IMR-90 (cell line): ENCODE data around the gene KRT82. TPM values are rescaled to one million over a fixed set of nuclear protein-coding genes. Genes with fewer than 3 reads are reported as not detected.

Source experiments
- ATAC-seq: fragments of 200-7000 bp; cut with Tn5 transposase; 2 replicates; pipeline ENCODE4 v1.9.1; 2020; ENCODE audit warnings: low read depth, mild to moderate bottlenecking, moderate library complexity
- BruUV-seq: library from RNA; stranded (reverse); fragments of 400-500 nt; replicated peaks from 2 replicates; lab custom pipeline; 2021; lab: Mats Ljungman, UMichigan
- CTCF ChIA-PET: fragments of 300-600 bp; formaldehyde crosslinking; extraction: SDS; loops from one replicate; lab custom pipeline; 2021; ENCODE audit warnings: antibody characterized with exemption; lab: Yijun Ruan, JAX
- POLR2A ChIA-PET: fragments of 300-600 bp; sonication (Branson Sonifier 250); formaldehyde crosslinking; loops from one replicate; lab custom pipeline; 2022; ENCODE audit warnings: antibody characterized with exemption; ENCODE audit not compliant: unreplicated experiment; lab: Charles Lee
- DNase-seq: peaks from one replicate; pipeline ENCODE4 v3.0.0; 2013
- H2AFZ ChIP-seq: replicated peaks from 2 replicates; pipeline ENCODE3; 2013; ENCODE audit warnings: low read length, mild to moderate bottlenecking; ENCODE audit not compliant: poor library complexity
- H2AK5ac ChIP-seq: 2 replicates; pipeline ENCODE4 v1.6.1; 2013; ENCODE audit warnings: low read depth, low read length, inconsistent platforms
- H2AK9ac ChIP-seq: replicated peaks from 2 replicates; pipeline ENCODE3; 2013; ENCODE audit warnings: mild to moderate bottlenecking, low read depth, low read length, moderate library complexity; ENCODE audit not compliant: poor library complexity
- H2BK120ac ChIP-seq: 2 replicates; pipeline ENCODE4 v1.6.1; 2013; ENCODE audit warnings: low read depth, low read length, inconsistent platforms
- H2BK15ac ChIP-seq: 3 replicates; pipeline ENCODE4 v1.6.1; 2013; ENCODE audit warnings: low read depth, low read length, inconsistent platforms
- H2BK20ac ChIP-seq: 2 replicates; pipeline ENCODE4 v1.6.1; 2013; ENCODE audit warnings: low read depth, mild to moderate bottlenecking, inconsistent platforms, low read length, moderate library complexity
- H2BK5ac ChIP-seq: 2 replicates; pipeline ENCODE4 v1.6.1; 2013; ENCODE audit warnings: mild to moderate bottlenecking, low read depth, low read length, inconsistent platforms; ENCODE audit not compliant: poor library complexity, severe bottlenecking
- H3K14ac ChIP-seq: replicated peaks from 2 replicates; pipeline ENCODE4 v1.6.1; 2013; ENCODE audit warnings: low read depth, low read length, inconsistent platforms
- H3K18ac ChIP-seq: 2 replicates; pipeline ENCODE4 v1.6.1; 2013; ENCODE audit warnings: low read depth, low read length, control low read depth
- H3K23ac ChIP-seq: 2 replicates; pipeline ENCODE4 v1.6.1; 2013; ENCODE audit warnings: low read depth, low read length, inconsistent platforms
- H3K27ac ChIP-seq: 2 replicates; pipeline ENCODE4 v1.5.1; 2013; ENCODE audit warnings: mild to moderate bottlenecking, control low read depth, low read length; ENCODE audit not compliant: insufficient read depth
- H3K27me3 ChIP-seq: 2 replicates; pipeline ENCODE4 v1.6.1; 2013; ENCODE audit warnings: low read length; ENCODE audit not compliant: control insufficient read depth, insufficient read depth
- H3K36me3 ChIP-seq: 2 replicates; pipeline ENCODE4 v1.6.1; 2013; ENCODE audit warnings: low read length, mixed read lengths; ENCODE audit not compliant: control insufficient read depth, insufficient read depth
- H3K4ac ChIP-seq: 2 replicates; pipeline ENCODE4 v1.6.1; 2013; ENCODE audit warnings: low read depth, low read length, inconsistent platforms
- H3K4me1 ChIP-seq: 2 replicates; pipeline ENCODE4 v1.6.1; 2013; ENCODE audit warnings: low read length, mixed read lengths; ENCODE audit not compliant: control insufficient read depth, insufficient read depth
- H3K4me2 ChIP-seq: 2 replicates; pipeline ENCODE4 v1.6.1; 2013; ENCODE audit warnings: low read depth, mild to moderate bottlenecking, control low read depth, low read length, moderate library complexity
- H3K4me3 ChIP-seq: 2 replicates; pipeline ENCODE4 v1.5.1; 2013; ENCODE audit warnings: low read depth, mild to moderate bottlenecking, control low read depth, low read length, moderate library complexity; ENCODE audit not compliant: insufficient read depth
- H3K56ac ChIP-seq: 2 replicates; pipeline ENCODE4 v1.6.1; 2013; ENCODE audit warnings: low read length, inconsistent platforms; ENCODE audit not compliant: insufficient read depth; ENCODE audit errors: extremely low read depth
- H3K79me1 ChIP-seq, 2 experiments: 2 replicates each; pipeline ENCODE4 v1.6.1; 2013; ENCODE audit warnings: low read length in 2 of 2, inconsistent platforms in 1 of 2, low read depth in 1 of 2
- H3K9ac ChIP-seq: 2 replicates; pipeline ENCODE4 v1.6.1; 2013; ENCODE audit warnings: low read depth, low read length, control low read depth
- H3K9me1 ChIP-seq: 2 replicates; pipeline ENCODE4 v1.6.1; 2013; ENCODE audit warnings: low read length, inconsistent platforms; ENCODE audit not compliant: insufficient read depth
- H3K9me3 ChIP-seq: 2 replicates; pipeline ENCODE4 v1.6.1; 2013; ENCODE audit warnings: low read length; ENCODE audit not compliant: control insufficient read depth, insufficient read depth
- H4K20me1 ChIP-seq: 2 replicates; pipeline ENCODE4 v1.6.1; 2013; ENCODE audit warnings: low read length, inconsistent platforms; ENCODE audit not compliant: insufficient read depth
- H4K5ac ChIP-seq: 2 replicates; pipeline ENCODE4 v1.6.1; 2013; ENCODE audit warnings: mild to moderate bottlenecking, low read depth, low read length, control low read depth
- H4K8ac ChIP-seq, 2 experiments: 2 replicates each; pipeline ENCODE4 v1.6.1; 2013; ENCODE audit warnings: low read depth in 2 of 2, low read length in 2 of 2, control low read depth in 1 of 2, inconsistent platforms in 1 of 2
- H4K91ac ChIP-seq: 2 replicates; pipeline ENCODE4 v1.6.1; 2013; ENCODE audit warnings: low read depth, low read length, inconsistent platforms; ENCODE audit not compliant: insufficient read depth
- BHLHE40 ChIP-seq: fragments of 150-350 bp; IDR thresholded peaks from 2 replicates; pipeline ENCODE4 v1.6.1; 2016; ENCODE audit warnings: mild to moderate bottlenecking, low read depth, low read length
- CEBPB ChIP-seq: IDR thresholded peaks from 2 replicates; pipeline ENCODE4 v1.6.1; 2012; ENCODE audit warnings: low read depth, low read length, improper control_type of control experiment
- CHD1 ChIP-seq: IDR thresholded peaks from 2 replicates; pipeline ENCODE4 v1.6.1; 2012; ENCODE audit warnings: low read depth, low read length, improper control_type of control experiment
- CTCF ChIP-seq: conservative IDR thresholded peaks from 2 replicates; pipeline ENCODE4 v1.5.1; 2012; ENCODE audit warnings: mild to moderate bottlenecking, low read depth, low read length, improper control_type of control experiment
- MAFK ChIP-seq: IDR thresholded peaks from 2 replicates; pipeline ENCODE4 v1.6.1; 2012; ENCODE audit warnings: low read depth, low read length, improper control_type of control experiment
- MAZ ChIP-seq: IDR thresholded peaks from 2 replicates; pipeline ENCODE4 v1.6.1; 2012; ENCODE audit warnings: low read depth, mild to moderate bottlenecking, low read length, improper control_type of control experiment, moderate library complexity, borderline replicate concordance
- NFE2L2 ChIP-seq: fragments of 150-350 bp; IDR thresholded peaks from 2 replicates; pipeline ENCODE4 v1.6.1; 2016; ENCODE audit warnings: low read depth, mild to moderate bottlenecking, low read length
- POLR2A ChIP-seq: IDR thresholded peaks from 2 replicates; pipeline ENCODE4 v1.6.1; 2012; ENCODE audit warnings: mild to moderate bottlenecking, low read depth, low read length
- RCOR1 ChIP-seq: IDR thresholded peaks from 2 replicates; pipeline ENCODE4 v1.6.1; 2012; ENCODE audit warnings: mild to moderate bottlenecking, low read length, improper control_type of control experiment; ENCODE audit not compliant: insufficient replicate concordance
- RFX5 ChIP-seq: IDR thresholded peaks from 2 replicates; pipeline ENCODE4 v1.8.0; 2012; ENCODE audit warnings: low read depth, mild to moderate bottlenecking, low read length, moderate library complexity
- WGBS, 2 experiments: methylation state at CpG; one replicate each; pipeline versions ENCODE4 v1.1.5 to v1.1.7; 2013; ENCODE audit warnings: missing lambda C conversion rate in 2 of 2; ENCODE audit not compliant: insufficient read length in 1 of 2; ENCODE audit errors: extremely low coverage in 2 of 2; 5-methylcytosine and 5-hydroxymethylcytosine counted together
- dilution Hi-C: fragments of 300-500 bp; cut with HindIII; formaldehyde crosslinking; loops from one replicate; pipeline ENCODE4 v1.14.3; 2018; ENCODE audit warnings: low sequenced_read_pairs; ENCODE audit not compliant: unreplicated experiment
- in situ Hi-C: fragments of 300-500 bp; cut with MboI; formaldehyde crosslinking; loops from 3 replicates; pipeline ENCODE4 v1.14.3; 2019; ENCODE audit warnings: low sequenced_read_pairs, inconsistent platforms, mixed read lengths
- intact Hi-C: fragments of 100-400 bp; cut with micrococcal nuclease; formaldehyde crosslinking; loops from 2 replicates; pipeline ENCODE4 v1.10.0; 2022
- polyA plus RNA-seq, 3 experiments: library from polyadenylated mRNA; depleted of rRNA; stranded (reverse); fragments of >200 nt; gene quantifications; 2 replicates each; pipeline ENCODE4 v1.2.3, GENCODE V29; 2012; ENCODE audit warnings: low replicate concordance in 1 of 3
- total RNA-seq: library from RNA; depleted of rRNA; stranded (reverse); fragments of >200 nt; gene quantifications from 2 replicates; pipeline ENCODE4 v1.2.3, GENCODE V29; 2012
- TF ChIP-seq, protein P1 (sequence below): fragments of 150-350 bp; IDR thresholded peaks from 2 replicates; pipeline ENCODE4 v1.6.1; 2017; ENCODE audit warnings: mild to moderate bottlenecking, antibody characterized with exemption, low read length, low read depth

The KRT82 gene
- total and polyA plus RNA-seq, 2 of the 4 experiments (the other 2 are of a cell fraction), result not detected

GRCh38 chr12:52351196-52352059 is 54.7 kb downstream of the KRT82 start:
- intact Hi-C loops (no loop called here), dilution Hi-C loops (no loop called here), in situ Hi-C loops (no loop called here)
- no peak overlapping the region for H2BK120ac ChIP-seq
- no peak overlapping the region for H2BK5ac ChIP-seq
- H3K27me3 ChIP-seq, result peaks cover 60% of the 10 kb centered on the region
- H3K4me2 ChIP-seq, result no peak overlapping the region
- ChIA-PET CTCF (no interaction called here), POLR2A (no interaction called here)
- H3K4me3 ChIP-seq, result no peak overlapping the region
- no peak overlapping the region for H3K14ac ChIP-seq
- H2BK20ac ChIP-seq, result no peak overlapping the region
- H2AK9ac ChIP-seq, result no peak overlapping the region
- H3K36me3 ChIP-seq, result no peaks in the 10 kb centered on the region
- no peak overlapping the region for H3K56ac ChIP-seq
- H3K79me1 ChIP-seq, result no peaks in the 10 kb centered on the region
- H3K4ac ChIP-seq, result no peak overlapping the region
- no peak overlapping the region for H2BK15ac ChIP-seq
- no peaks in the 10 kb centered on the region for H4K20me1 ChIP-seq
- H3K18ac ChIP-seq, result no peak overlapping the region
- no peak overlapping the region for H2AK5ac ChIP-seq
- BruUV-seq, result no TSS peak
- H3K9me1 ChIP-seq, result no peaks in the 10 kb centered on the region
- no peak overlapping the region for H4K8ac ChIP-seq
- no peak overlapping the region for H3K23ac ChIP-seq
- H3K27ac ChIP-seq, result no peak overlapping the region
- H4K5ac ChIP-seq, result no peak overlapping the region
- H2AFZ ChIP-seq, result no peak overlapping the region
- no peaks in the 10 kb centered on the region for H3K9me3 ChIP-seq
- ATAC-seq (no peak), DNase-seq (no peak)
- TF ChIP-seq BHLHE40 (no peak), NFE2L2 (no peak), POLR2A (no peak), CHD1 (no peak), RCOR1 (no peak), MAFK (no peak), CTCF (no peak), RFX5 (no peak), CEBPB (no peak), MAZ (no peak)
- TF ChIP-seq, protein P1, sequence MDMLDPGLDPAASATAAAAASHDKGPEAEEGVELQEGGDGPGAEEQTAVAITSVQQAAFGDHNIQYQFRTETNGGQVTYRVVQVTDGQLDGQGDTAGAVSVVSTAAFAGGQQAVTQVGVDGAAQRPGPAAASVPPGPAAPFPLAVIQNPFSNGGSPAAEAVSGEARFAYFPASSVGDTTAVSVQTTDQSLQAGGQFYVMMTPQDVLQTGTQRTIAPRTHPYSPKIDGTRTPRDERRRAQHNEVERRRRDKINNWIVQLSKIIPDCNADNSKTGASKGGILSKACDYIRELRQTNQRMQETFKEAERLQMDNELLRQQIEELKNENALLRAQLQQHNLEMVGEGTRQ, result no peak
- H3K4me1 ChIP-seq, result no peaks in the 10 kb centered on the region
- no peak overlapping the region for H3K9ac ChIP-seq
- 27% methylated on average over 5 of the region's 9 CpGs; no CpG with 5 or more reads in 1 of the 2 experiments for WGBS, 2 experiments
- H4K91ac ChIP-seq, result no peak overlapping the region
